Measurements from ENCODE around the gene CCSAP.
"Not testable (repeated sequence)": the region's sequence is repeated elsewhere in the genome, so short reads cannot be mapped to it uniquely, and the experiment has no call there.

Gene CCSAP

DNA sequence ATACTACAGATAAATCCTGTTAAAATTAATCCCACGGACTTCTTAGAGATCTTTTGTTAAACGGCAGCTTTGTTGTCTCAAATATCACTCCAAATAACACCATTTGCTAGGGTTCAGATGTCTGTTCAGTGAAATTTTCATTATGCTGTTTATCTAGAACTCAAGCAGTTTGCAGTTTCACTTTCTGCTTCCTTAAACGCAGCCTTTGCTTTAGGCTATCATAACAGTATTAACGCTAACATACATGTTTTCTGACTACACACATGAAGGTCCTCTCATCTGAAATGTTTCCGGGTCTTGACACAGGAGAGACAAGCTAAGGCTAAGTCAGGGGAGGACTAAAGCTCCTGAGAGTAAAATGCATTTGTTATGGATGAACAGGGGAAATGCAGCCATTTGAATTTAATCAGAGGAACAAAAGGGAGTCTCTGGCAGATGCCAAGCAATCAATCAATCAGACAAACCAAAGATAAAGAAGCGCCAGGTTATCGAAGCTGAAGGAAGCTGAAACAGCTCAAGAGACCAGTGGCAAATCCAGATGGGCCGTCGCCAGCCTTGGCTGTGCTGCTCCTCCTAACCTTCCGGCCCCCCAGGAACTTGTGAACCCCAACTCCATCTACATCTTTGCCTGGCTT is 16.9 kb downstream of the CCSAP start:
- no peak for DNase-seq (ENCODE audit: low spot score)

DNA sequence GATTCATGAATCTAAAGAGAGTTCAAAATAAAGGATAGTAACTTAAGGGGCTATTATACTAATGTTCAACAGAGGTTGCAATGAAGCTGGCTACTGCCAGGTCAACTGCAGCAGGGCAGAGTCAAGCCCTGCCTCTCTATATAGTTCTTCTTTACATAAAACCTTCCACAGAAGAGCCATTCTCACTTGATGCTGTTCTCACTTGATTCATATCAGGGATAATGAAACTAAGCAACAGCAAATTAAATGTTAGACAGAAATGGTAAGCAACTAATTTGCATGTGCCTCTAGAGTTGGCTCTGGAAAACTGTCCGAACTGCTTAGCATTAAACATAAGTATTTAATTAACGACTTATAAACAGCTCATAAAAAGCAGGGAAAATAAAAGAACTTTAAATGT is 17.4 kb downstream of the CCSAP start:
- no peak for DNase-seq (ENCODE audit: low spot score)

DNA sequence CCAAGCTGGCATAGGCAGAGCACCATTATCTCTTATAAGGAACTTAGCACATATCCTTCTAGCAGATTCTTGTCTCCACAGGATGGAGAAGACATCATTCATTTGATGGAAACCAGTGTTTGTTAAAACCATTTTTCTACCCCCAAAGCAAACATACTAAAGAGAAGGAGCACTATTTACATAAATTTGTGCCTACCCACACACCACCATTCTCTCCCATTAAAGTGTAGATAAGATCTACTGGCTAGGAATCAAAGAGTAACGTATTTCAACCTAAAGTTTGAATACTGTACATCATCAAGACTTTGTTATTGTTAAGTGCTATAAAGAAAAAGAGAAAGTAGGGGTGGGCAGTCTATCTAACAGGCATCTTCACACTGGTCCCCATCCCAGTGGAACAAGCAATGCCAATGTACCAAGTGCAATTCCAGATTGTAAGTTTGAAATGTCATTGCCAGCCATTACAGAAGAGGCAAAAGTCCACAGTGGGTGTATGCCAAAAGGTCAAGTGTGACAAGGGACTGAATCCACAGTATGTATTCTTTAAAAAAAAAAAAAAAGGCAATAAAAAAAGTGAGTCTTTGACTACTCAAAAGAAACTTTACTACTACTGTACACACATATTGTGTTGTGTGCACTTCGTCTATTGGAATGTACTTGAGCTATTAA is 18.8 kb downstream of the CCSAP start:
- no peak for DNase-seq (ENCODE audit: low spot score)

DNA sequence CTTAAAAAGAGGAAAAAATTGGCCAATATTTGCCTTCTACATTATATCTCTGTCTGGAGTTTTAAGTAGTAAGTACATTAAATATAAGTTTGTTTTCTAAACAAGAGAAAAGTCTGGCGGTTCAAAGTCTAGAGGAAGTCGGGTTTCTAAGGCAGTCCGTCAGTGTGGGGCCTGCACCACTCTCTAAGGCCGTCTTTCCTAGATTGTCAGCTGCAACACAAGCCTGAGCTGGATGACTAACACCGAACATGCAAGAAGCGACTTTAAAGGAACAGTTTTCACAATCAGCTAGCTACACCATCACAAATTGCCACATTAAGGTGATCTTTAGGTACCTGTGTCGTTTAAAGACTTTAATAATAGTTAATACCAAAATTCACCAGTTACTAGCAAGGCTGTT is 19.6 kb downstream of the CCSAP start:
- DNase-seq (ENCODE audit: low spot score) = no peak

DNA sequence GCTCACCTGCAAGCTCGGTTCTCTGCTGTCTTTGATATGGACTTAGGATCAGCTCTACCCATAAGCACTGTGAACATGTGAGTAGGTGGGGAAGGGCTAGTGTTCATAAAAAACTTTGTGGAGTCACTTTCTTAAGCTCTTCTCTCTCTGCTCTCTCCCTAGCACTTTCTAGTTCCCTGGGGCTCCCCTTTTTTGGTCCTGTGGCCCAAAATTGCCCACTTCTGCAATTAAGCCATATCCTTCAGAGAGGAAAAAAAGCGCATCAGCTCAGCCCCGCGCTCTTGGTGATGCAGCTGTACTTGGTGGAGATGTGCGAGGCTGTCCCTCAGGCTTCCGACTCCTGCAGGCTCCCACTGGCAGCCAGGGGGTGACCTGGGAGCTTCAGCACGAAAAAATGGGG is 23.4 kb downstream of the CCSAP start:
- no peak for DNase-seq (ENCODE audit: low spot score)

DNA sequence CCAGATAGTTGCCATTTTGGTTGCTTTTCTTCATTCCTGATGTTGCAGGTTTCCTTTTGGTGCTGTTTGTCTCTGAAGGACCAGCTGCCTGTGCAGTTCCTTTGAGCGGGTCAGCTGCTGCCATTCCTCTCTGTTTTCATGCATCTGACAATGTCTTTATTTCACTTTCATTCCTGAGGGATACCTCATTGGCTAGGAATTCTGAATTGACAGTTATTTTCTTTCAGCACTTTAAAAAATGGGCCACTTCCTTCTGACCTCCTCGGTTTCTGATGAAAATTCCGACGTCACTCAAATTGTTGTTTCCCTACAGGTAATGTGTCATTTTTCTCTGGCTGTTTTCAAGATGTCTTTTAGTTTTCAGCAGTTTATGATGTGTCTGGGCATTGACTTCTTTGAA is 24.8 kb downstream of the CCSAP start:
- no peak for DNase-seq (ENCODE audit: low spot score)

DNA sequence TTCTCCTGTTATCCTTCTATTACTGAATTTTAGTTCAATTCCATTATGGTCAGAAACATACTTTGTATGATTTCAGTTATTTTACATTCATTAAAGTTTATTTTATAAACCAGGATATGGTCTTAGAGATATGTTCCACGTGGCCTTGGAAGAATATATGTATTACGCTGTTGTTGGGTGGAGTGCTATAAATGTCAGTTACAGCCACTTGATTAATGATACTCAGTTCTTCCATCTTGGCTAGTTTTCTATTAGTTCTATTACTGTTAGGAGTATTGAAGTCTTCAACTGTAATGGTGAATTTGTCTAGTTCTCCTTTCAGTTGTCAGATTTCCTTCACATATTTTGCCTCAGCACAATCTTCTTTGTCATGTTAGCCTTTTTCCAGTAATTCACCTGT is 26.7 kb downstream of the CCSAP start:
- no peak for DNase-seq (ENCODE audit: low spot score)

DNA sequence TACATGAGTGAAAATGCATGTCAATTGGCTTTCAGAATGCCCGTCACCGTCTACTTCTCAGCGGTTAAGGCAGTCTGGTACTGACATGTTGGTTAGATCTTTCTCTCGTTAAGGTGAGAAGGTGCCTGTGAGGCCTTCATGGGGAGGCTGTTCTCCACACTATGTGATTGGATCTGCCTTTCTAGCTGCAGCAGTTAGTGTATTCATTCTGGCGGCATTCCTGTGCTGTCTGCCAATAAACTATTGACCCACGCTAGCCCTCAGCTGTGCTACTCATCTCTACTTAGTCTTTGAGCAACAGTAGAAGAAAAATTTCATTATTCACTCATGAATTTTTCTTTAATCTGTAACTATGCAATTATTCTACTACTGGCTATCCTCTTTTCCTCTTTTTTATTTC is 32.0 kb downstream of the CCSAP start:
- DNase-seq (ENCODE audit: low spot score) = no peak

DNA sequence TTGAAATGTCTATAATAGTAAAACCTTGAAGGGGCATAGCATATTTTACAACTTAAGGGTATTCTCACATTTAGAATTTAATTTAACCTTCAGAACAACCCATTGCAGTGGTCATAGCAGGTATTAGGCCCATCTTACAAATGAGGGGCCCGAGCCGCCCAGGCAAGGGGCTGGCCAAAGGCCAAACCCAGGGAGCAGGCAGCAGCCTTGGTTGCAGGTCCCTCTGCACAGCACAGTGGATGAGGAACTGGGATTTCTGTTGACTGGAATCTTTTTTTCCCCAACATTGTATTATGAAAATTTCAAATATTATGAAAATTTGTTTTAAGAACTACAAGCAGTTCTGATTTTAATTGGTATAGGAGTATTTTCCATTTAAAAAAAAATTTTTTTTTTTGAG is 33.2 kb downstream of the CCSAP start:
- no peak for DNase-seq (ENCODE audit: low spot score)

DNA sequence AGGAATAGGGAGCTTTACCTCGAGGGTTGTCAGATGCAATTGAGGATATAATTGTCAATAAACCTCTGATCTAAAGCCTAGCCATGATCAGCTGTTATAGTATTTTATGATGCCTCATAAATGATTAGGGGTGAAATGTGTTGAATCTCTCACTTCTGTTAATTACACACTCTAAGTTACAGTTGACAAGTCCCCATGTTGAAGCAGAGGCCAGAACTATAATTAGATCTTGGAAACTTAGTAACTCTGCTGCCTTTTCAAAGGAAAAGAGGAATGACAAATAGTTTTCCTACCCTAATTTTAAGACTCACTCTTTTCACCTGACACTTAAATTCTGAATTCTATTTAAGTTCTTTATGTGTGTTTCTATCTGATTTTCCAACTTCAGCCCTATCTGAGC is 33.8 kb downstream of the CCSAP start:
- DNase-seq (ENCODE audit: low spot score) = no peak

DNA sequence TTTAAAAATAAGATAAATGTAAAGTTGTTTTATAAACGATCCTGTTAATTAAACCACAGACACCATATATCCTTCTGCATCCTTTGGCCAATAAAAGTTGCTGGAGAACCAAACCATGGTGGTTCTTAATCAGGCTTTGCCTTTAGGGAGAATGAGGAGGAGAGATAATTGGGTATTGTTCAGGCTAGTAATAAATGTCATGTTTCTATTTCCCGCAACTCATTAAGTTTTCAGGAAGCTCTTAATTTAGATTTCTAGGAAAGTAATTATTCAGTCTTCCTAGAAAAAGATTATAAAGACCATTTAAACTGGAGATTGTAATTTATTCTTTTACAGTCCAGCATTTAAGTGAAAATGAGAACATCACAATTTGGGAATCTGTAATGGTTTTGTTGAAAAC is 37.5 kb downstream of the CCSAP start:
- no peak for DNase-seq (ENCODE audit: low spot score)

DNA sequence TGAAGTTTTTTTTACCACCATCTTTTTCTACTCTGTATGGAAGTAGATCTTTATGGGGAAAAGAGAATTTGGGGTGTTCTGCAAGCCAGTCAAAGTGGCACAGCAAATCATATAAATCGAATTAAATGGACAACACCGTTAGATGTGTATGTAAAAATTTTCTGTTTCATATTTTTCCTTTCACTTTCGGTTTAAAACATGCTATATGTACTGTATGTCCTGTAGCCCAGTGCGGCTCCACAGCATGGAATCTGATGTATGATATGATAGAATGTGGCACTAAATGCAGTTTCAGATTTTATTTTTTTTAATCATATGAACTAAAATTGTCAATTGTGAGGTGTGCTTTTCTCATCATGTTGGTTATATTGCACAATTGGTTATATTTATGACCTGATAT is 39.0 kb downstream of the CCSAP start:
- no peak for DNase-seq (ENCODE audit: low spot score)

DNA sequence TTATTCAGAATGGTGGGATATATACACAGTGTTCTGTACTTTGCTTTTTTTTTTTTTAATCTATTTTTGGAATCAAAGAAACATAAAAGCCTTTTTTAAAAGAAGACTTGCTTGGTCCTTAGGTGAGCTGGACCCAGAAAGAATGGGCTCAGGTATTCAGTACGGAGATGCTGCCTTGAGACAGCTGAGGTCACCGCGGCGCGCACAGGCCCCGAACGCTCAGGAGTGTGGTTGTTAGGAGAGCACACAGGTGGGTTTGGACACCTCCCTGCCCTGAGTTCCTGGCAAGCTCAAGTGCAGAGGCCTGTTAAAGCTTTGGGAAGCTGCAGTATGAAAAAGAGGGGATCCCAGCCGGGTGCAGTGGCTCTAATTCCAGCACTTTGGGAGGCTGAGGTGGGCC is 40.1 kb downstream of the CCSAP start:
- no peak for DNase-seq (ENCODE audit: low spot score)

DNA sequence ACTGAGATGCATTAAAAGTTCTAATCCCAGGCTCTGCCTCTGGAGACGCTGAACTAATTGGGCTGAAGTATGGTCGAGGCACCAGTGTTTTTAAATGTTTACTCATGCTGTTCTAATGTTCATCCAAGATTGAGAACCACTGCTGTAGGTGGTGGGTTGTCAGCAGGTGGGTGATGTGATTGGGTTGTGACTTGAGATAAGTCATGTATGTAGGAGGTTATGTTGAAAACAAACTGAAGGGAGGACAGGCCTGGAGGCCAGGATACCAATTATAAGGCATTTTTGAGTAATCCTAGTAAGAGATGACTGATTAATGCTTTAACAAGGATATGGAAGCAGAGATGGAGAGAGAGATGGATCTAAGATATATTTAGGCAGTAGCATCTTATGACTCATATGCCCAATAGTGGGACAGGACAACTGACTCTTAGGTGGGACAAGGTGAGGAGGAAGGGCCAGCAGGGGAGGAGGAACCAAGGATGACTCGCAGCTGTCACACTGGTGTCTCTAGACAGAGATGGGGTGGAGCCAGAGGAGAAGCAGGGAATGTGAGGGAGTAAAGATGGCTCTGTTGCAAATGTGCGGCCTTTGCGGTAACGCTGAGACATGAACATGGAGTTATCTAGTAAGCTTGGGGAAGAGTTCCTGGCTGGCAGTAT is 42.6 kb downstream of the CCSAP start:
- no peak for DNase-seq (ENCODE audit: low spot score)

DNA sequence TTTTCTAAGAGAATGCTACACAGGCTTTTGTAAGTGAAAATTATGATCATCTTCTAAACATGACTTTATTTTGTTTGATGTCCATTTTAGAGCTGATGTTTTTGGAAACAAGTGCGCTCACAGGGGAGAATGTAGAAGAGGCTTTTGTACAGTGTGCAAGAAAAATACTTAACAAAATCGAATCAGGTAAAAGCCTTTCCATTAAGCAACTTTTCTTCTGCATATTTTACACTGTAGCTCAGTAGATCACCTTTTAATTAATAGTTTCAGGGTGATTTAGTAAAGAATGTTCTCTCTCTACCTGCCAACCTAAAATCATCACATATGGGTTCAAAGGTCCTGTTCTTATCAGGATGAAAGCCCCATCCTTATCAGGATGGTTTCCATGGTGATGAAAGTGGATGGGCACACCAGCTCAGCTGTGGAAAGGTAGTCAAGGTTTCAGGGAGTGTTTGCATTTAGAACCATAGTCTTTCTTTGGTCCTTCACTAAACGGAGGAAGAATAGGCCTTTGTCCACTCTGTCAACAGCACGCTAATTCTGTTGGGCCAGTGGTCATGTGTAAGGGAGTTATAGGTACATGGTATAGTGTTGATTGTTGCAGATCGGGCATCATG is 43.9 kb downstream of the CCSAP start:
- no peak for DNase-seq (ENCODE audit: low spot score)

DNA sequence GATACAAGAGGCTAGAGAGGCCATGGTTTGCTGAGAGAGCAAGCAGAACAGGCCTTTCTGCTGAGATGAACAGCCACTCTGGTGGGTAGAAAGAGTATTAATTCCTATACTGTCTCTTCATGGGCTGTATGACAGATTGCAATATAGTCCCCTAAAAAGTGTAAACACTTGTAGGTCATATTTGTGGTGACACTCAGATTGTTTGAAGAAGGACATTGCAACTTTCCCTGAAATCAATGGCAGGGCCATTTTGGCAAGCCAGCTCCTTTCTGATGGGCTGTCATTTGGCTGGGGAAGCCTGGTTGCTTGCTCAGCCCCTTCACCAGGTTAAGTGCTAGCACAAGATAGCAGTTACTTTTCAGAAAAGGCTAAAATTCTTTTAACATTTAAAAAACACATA is 44.4 kb downstream of the CCSAP start:
- no peak for DNase-seq (ENCODE audit: low spot score)

DNA sequence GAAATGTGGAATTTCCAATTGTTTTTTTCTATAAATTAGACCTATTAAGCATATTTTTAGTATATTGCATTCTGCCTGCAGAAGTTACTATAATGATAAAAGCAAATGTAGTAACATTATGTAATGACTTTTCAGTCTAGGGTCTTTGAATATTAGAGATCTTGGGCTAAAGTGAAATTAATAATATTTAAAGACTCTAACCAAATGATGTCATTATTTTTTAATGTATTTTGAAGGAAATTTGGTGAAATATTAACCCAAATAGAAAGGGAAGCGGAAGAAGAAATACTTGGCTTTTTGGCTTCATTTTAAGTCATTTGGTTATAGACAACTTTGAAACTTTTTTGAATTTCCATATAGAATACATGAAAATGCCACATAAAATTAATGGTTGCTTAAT is 45.1 kb downstream of the CCSAP start:
- no peak for DNase-seq (ENCODE audit: low spot score)

DNA sequence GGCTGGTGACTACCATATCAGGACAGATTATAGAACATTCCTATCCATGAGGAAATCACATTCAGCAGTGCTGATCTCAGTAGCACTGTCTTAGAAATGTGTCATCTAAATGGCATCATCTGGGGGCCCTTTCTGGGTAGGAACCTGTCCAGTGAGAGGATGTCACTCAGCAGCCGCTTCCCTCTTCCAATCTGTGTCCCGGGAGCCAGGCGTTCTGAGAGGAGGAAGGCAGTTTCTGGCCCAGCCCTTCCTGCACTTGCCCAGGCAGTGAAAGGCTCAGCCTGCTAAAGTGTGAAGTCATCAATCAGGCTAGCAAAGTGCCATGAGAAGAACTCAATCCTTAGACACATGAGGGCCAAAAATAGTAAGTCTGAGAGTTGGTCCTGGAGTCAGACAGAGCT is 46.3 kb downstream of the CCSAP start:
- peak; percentile 11 for DNase-seq (ENCODE audit: low spot score)

DNA sequence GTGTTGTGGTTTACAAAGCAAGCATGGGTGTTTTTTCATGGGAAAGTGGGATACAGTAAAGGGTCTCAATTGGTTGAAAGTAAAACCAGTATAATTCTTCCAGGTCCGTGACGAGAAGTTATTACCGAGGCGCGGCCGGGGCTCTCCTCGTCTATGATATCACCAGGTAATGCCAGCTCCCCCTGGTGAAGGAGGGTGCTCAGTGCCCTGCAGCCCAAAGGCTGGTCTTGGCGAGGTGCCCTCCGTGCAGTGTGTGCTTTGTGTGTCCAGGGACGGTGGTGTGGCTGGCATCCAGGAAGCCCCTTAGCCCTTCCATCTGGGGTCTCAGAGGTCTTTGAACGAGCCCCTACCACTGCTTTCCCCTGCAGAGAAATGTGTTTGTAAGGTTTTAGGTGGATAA is 47.1 kb downstream of the CCSAP start:
- DNase-seq (ENCODE audit: low spot score) = no peak

DNA sequence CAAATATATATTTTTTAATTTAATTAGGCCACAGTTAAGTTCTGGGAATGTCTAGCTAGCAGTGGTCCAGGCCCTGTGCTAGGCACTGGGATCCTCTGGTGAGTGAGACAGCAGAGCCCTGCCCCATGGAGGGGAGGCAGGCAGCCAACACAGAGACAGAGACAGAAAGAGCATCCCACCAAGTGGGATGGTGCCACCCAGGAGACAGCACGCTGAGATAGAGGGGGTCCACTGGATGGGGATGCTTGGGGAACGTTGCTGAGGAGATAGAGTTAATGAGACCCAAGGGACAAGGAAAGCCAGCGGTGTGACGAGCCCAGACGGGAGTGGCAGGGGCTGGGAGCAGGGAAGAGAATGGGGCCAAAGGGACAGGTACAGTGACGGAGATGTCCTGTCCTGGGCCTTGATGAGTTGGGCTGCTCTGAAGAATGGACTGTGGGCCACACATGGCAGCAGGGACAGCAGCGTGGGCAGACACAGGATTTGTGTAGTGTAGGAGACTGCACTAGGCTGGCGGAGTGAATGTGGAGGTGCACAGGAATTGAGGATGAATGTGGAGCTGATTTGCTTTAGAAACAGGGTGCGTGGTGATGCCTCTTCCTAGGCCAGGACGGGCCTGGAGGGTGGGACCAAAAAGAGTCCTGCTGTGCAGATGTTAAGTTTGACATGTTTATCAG is 49.2 kb downstream of the CCSAP start:
- DNase-seq (ENCODE audit: low spot score) = no peak

DNA sequence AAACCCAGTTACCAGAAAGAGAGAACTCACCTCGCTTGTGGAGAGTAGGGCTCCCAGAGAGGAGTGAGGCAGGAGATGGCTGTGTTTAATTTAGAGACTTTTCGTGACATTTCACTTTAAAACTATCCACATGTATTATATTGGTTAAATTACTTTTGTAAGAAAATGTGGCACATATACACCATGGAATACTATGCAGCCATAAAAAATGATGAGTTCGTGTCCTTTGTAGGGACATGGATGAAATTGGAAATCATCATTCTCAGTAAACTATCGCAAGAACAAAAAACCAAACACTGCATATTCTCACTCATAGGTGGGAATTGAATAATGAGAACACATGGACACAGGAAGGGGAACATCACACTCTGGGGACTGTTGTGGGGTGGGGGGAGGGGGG is 51.2 kb downstream of the CCSAP start:
- not testable (repeated sequence) for DNase-seq (ENCODE audit: low spot score)

DNA sequence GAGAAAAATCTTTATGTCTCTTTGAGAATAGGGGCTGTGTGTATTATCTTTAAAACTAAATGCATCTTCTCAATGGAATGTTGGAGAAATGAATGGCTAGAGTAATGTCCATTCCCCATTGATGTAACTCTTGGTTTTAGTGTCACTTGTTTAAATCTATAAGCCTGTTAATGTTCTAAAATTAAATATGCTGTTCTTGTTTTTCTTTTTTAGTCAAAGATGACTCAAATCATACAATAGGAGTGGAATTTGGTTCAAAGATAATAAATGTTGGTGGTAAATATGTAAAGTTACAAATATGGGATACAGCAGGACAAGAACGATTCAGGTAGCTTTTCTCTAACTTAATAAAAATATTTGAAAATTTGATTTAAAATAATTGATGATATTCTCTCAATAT is 54.3 kb downstream of the CCSAP start:
- DNase-seq (ENCODE audit: low spot score) = no peak

DNA sequence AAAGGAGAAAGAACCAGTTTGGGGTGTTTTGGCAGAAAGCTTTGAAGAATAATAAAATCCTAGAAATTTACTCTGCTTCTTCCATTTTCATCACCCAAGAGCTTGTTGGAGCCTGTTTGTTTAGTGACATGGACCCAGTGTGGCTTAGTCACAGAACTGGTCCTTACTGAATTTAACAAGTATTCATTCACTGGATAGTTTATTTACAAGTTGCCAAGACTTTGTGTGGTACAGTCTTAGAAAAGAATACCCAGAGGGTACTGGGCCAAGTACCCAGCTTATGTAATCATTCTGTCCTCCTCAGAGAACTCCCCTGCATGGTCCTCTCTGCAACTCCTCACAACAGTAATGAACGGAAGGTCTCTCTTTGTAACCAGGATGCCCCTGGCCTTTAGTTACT is 55.6 kb downstream of the CCSAP start:
- peak; percentile 57 for DNase-seq (ENCODE audit: low spot score)

Measured in globus pallidus (tissue), 1 donor.